ENCODE results near the gene ZNF592.
A peak's percentile ranks its signal among the peaks of the same experiment; 100 is the strongest.

ZNF592 gene

GRCh38 chr15:84811828-84812227 lies 63.4 kb downstream of the ZNF592 start:
- Mint-ChIP-seq H3K4me3 (no peak overlapping the region), H3K9me3 (no peaks in the 10 kb centered on the region), H3K4me1 (peaks cover 35% of the 10 kb centered on the region), H3K36me3 (ENCODE audit: low read depth) (peaks cover 14% of the 10 kb centered on the region), H3K27me3 (ENCODE audit: low read depth) (no peaks in the 10 kb centered on the region), H3K27ac (peak overlapping the region in 1 of 3 experiments; percentile 36)
- TF ChIP-seq, protein P1, sequence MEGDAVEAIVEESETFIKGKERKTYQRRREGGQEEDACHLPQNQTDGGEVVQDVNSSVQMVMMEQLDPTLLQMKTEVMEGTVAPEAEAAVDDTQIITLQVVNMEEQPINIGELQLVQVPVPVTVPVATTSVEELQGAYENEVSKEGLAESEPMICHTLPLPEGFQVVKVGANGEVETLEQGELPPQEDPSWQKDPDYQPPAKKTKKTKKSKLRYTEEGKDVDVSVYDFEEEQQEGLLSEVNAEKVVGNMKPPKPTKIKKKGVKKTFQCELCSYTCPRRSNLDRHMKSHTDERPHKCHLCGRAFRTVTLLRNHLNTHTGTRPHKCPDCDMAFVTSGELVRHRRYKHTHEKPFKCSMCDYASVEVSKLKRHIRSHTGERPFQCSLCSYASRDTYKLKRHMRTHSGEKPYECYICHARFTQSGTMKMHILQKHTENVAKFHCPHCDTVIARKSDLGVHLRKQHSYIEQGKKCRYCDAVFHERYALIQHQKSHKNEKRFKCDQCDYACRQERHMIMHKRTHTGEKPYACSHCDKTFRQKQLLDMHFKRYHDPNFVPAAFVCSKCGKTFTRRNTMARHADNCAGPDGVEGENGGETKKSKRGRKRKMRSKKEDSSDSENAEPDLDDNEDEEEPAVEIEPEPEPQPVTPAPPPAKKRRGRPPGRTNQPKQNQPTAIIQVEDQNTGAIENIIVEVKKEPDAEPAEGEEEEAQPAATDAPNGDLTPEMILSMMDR (IDR thresholded peaks at IDR 0.05; ENCODE audit: unreplicated experiment in 3 of 3): no peak

DNA sequence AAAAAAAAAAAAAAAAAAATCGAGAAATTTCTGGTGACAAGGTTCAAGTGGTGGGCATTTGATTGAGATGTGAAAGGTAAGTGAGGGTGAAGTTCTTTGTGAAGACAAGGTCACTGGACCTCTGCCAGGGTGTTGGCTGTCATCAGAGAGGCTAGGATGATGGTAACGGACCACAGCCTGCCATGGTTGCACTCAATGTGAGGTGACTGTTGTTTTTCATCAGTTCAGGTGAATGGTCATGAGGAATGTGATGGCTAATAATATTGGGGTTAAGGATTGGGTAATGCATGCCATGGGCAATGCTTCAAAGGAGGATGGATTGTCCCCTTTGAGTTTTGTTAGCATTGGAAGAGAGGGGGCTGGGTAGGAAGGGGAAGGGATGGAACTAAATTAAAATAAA lies 64.5 kb downstream of the ZNF592 start:
- H3K4me1 Mint-ChIP-seq: peaks cover 36% of the 10 kb centered on the region
- TF ChIP-seq, protein P1 (IDR thresholded peaks at IDR 0.05; ENCODE audit: unreplicated experiment in 3 of 3): no peak
- no peaks in the 10 kb centered on the region for H3K9me3 Mint-ChIP-seq
- peak overlapping the region in 1 of 3 experiments; percentile 14 for H3K27ac Mint-ChIP-seq
- H3K4me3 Mint-ChIP-seq: no peak overlapping the region
- peaks cover 8% of the 10 kb centered on the region for H3K36me3 Mint-ChIP-seq (ENCODE audit: low read depth)
- H3K27me3 Mint-ChIP-seq (ENCODE audit: low read depth): no peaks in the 10 kb centered on the region

DNA sequence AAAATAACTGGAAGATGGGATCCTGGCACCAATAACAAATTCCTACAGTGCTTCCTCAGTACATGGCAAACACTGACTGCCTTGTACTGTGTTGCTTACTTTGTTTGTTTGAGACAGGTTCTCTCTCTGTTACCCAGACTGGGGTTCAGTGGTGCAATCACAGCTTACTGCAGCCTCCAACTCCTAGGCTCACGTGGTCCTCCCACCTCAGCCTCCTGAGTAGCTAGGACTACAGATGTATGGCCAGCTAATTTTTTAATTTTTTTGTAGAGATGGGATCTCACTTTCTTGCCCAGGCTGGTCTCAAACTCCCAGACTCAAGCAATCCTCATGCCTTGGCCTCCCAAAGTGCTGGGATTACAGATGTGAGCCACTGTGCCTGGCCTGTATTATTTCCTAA lies 65.0 kb downstream of the ZNF592 start:
- no peaks in the 10 kb centered on the region for H3K9me3 Mint-ChIP-seq

DNA sequence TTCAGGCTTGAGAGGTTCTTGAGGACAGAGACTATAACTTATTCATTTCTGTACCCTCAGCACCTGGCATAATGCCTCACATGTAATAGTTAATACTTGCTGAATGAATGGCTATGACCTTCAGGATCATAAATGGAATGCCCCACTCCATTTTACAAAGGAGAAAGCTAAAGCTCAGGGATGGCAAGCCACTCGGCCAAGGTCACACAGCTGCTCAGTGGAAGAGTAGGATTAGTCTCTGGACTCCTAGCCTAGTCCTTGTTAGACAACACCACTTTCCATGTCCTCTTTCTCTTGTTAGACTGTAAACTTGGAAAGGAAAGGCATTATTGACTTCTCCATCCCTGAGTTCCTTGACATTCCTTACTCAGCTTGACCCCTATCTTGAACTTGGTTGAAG lies 65.5 kb downstream of the ZNF592 start:
- TF ChIP-seq, protein P1 (IDR thresholded peaks at IDR 0.05; ENCODE audit: unreplicated experiment in 3 of 3): no peak
- H3K4me1 Mint-ChIP-seq: peaks cover 42% of the 10 kb centered on the region

More for the DNA sequence above, 65.0 kb downstream of the ZNF592 start:
- peaks cover 42% of the 10 kb centered on the region for H3K4me1 Mint-ChIP-seq
- peaks cover 8% of the 10 kb centered on the region for H3K36me3 Mint-ChIP-seq (ENCODE audit: low read depth)
- no peak overlapping the region for H3K4me3 Mint-ChIP-seq
- peak overlapping the region in 1 of 3 experiments; percentile 14 for H3K27ac Mint-ChIP-seq
- no peaks in the 10 kb centered on the region for H3K27me3 Mint-ChIP-seq (ENCODE audit: low read depth)
- TF ChIP-seq, protein P1 (IDR thresholded peaks at IDR 0.05; ENCODE audit: unreplicated experiment in 3 of 3): no peak

GRCh38 chr15:84814916-84815315 lies 66.5 kb downstream of the ZNF592 start:
- peak overlapping the region in 2 of 3 experiments; percentile 51 to 66 for H3K27ac Mint-ChIP-seq

More for the DNA sequence above, 65.5 kb downstream of the ZNF592 start:
- Mint-ChIP-seq H3K4me3 (no peak overlapping the region), H3K36me3 (ENCODE audit: low read depth) (peaks cover 3% of the 10 kb centered on the region), H3K27ac (no peak overlapping the region), H3K9me3 (no peaks in the 10 kb centered on the region), H3K27me3 (ENCODE audit: low read depth) (no peaks in the 10 kb centered on the region)

More at GRCh38 chr15:84814916-84815315, 66.5 kb downstream of the ZNF592 start:
- TF ChIP-seq, protein P1 (IDR thresholded peaks at IDR 0.05; ENCODE audit: unreplicated experiment in 3 of 3): no peak
- Mint-ChIP-seq H3K4me3 (peak overlapping the region in 1 of 3 experiments; percentile 6), H3K4me1 (peaks cover 43% of the 10 kb centered on the region), H3K36me3 (ENCODE audit: low read depth) (no peaks in the 10 kb centered on the region), H3K27me3 (ENCODE audit: low read depth) (no peaks in the 10 kb centered on the region), H3K9me3 (no peaks in the 10 kb centered on the region)

Data from nephron (organoid).